HG03432 (cell line): ENCODE data around the gene RFX4.

Source experiments
- ATAC-seq: cut with Tn5 transposase; IDR thresholded peaks from one replicate; pipeline ENCODE4 v1.9.1; 2021; ENCODE audit warnings: mild to moderate bottlenecking, moderate library complexity; ENCODE audit not compliant: unreplicated experiment

RFX4 gene

GRCh38 chr12:106758349-106759110 lies 175.7 kb downstream of the RFX4 start:
- no peak for ATAC-seq

- peak; percentile 30 for ATAC-seq
These were observed 176.9 kb downstream of the RFX4 start for GRCh38 chr12:106759526-106760183.

- peak; percentile 98 for ATAC-seq
These were observed 177.4 kb downstream of the RFX4 start for GRCh38 chr12:106760184-106760531.

DNA sequence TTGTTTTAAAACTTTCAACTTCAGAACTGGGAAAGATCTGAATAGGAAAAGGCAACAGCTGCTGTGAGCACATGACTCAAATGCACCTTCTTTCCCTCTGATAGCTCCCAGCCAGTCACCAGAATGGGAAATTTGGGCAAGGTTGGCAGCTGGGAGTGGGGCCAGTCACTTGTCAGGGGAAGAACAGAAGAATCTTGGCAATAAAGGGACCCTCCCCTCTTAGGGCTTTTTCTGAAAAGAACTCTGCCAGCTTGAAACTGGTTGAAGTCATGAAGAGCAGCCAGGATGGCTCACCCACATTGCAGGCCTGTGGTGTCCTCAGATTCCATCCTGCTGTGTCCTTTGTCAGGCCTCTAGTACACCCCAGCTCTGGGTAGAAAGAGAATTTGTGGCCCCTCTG lies 181.4 kb downstream of the RFX4 start:
- no peak for ATAC-seq

- no peak for ATAC-seq
These were observed 181.9 kb downstream of the RFX4 start for GRCh38 chr12:106764738-106765137.

DNA sequence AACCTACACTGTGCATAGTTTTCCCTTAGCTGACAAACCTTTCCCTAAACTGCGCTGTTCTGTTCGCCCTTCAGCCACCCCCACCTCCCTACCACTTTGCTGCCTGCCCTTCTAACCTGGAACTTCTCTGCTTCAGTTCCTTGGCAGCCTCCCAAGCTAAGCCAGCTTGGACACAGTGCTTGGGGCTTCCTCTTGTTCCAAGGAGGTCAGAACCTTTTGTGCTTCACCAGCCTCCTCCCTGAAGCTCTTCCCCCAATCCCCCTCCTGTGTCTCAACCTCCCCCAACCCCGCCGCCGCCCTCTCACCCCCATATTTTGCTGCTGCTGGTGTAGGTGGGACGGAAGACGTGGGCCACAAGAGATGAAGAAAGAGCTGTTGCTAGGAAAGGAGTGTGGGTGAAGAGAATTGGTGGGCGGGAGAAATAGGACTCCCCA lies 183.6 kb downstream of the RFX4 start:
- no peak for ATAC-seq

GRCh38 chr12:106767206-106767605 lies 184.4 kb downstream of the RFX4 start:
- ATAC-seq: no peak

GRCh38 chr12:106767954-106768822 lies 185.4 kb downstream of the RFX4 start:
- no peak for ATAC-seq

DNA sequence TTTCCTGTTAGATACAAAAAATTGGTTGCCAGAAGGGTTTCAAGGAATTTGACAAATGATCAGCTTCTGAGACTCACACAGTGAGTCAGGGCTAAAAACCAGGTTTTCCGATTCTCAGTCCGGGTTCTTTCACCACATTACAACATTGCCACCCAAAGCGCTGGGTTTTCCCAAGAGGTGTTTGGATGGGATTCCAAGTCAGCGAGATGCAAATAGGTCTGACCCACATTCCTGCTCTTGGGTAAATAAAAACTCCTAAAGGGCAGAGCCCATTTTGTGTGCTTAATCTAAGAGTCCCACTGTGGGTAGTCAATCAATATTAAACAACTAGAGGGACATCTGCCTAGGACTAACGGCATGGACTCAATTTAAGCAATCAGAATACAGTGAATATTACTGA lies 186.3 kb downstream of the RFX4 start:
- ATAC-seq: no peak

- no peak for ATAC-seq
These were observed 186.7 kb downstream of the RFX4 start for GRCh38 chr12:106769546-106769945.

DNA sequence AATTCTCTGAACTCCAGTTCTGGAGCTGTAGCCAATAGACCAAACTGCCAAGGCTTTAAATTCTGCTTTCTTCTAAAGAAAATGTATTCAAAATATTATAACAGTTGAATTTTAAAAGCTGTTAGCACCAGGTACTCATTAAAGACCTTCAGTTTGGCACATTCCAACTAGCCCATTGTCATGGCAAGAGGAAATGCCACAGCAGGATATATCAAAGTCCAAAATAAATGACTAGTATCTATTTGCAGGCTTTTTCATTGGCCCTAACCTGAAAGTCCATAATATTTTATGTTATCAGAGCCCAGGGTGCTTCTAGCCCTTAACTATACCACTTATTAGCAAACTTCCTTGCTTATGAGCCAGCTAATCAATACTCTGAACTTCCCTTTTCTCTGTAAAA lies 188.6 kb downstream of the RFX4 start:
- ATAC-seq: no peak

DNA sequence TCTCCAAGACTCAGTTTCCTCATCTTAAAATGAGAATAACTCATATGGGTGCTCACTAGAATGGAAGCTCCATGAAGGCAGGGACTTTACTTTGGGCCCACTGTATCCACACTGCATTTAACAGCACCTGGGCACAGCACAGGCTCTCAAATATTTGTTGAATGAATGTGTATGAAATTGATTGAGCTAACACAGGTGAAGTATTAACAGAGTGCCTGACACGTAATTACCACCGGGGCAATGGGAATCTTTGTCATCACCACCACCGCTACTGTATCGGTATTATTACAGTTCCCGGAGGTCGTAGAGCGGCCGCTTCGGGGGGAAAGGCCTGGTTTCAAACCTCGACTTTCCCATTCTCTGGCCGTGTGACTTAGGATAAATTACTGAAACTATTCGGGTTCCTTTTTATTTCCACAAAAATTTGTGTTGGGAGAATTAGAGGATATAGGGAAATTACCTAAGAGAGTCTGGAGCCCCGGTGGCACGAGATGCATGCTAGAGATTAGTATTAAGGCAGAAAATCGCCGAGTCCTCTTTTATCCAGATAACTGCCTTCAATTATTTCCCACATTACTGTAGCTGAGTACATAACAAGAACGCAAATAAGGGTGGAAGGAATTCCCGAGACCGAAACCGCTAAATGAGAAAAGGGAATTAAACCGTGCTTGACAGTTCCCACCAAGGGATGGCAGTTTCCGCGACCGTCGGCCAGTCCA lies 190.6 kb downstream of the RFX4 start:
- no peak for ATAC-seq

- ATAC-seq: peak; percentile 93
These were observed 191.4 kb downstream of the RFX4 start, which contains the start of gene RIC8B for GRCh38 chr12:106774005-106774807. RIC8B (plus strand) TSS chr12:106774682; CDS start chr12:106774746, 64 bp downstream.

- peak; percentile 2 for ATAC-seq
These were observed 192.2 kb downstream of the RFX4 start for GRCh38 chr12:106774808-106775524.

- no peak for ATAC-seq
These were observed 194.1 kb downstream of the RFX4 start for GRCh38 chr12:106776897-106777296.

DNA sequence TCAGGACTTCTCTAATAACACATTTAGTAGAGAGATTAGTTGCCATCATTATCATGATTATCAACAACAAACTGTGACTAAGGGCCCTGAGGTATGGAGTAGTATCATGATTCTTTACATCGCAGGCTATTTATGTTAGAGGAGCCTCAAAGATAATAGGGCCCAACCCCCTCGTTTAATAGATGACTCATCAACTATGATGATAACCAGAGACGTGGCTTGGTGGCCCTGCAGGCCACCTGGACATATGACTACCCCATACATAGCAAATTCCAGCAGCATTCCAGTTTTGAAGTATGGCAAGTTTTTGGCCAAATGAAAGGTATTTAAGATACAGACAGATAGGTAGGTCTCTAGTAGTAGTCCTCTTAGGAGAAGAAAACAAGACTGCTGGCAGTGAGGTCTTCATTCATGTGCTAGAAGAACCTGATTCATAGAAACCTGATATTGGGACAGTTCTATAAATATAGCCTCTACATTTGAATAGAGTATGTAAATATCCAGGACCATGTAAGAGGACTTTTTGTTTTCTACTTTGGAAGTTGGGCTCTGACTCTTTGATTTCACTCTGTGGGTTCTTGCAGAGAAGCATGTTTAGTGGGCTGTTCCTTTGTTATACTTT lies 197.3 kb downstream of the RFX4 start:
- no peak for ATAC-seq

- ATAC-seq: no peak
These were observed 199.8 kb downstream of the RFX4 start for GRCh38 chr12:106782619-106783018.

GRCh38 chr12:106783515-106783914 lies 200.7 kb downstream of the RFX4 start:
- no peak for ATAC-seq

GRCh38 chr12:106790020-106790419 lies 207.2 kb downstream of the RFX4 start:
- no peak for ATAC-seq
